Measurements from ENCODE around the gene LRCH1.

DNA sequence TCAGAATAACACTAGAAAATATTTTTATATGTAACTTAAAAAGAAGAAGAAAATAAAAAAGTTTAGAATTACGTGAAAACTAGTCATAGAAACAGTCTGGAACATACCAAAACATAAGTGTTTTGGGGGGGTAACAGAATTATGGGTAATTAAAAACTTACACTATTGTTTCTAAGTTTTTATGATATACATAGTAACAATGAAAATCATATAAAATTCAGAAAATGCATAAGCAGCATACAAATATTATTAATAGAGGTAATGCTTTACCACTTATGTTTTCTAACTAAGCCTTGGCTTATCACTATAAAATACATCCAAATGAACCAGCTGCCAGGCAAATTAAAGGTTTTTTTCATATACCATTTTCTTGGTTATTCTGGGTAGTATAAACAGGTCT lies 229.1 kb downstream of the LRCH1 start:
- TF ChIP-seq, protein P1, sequence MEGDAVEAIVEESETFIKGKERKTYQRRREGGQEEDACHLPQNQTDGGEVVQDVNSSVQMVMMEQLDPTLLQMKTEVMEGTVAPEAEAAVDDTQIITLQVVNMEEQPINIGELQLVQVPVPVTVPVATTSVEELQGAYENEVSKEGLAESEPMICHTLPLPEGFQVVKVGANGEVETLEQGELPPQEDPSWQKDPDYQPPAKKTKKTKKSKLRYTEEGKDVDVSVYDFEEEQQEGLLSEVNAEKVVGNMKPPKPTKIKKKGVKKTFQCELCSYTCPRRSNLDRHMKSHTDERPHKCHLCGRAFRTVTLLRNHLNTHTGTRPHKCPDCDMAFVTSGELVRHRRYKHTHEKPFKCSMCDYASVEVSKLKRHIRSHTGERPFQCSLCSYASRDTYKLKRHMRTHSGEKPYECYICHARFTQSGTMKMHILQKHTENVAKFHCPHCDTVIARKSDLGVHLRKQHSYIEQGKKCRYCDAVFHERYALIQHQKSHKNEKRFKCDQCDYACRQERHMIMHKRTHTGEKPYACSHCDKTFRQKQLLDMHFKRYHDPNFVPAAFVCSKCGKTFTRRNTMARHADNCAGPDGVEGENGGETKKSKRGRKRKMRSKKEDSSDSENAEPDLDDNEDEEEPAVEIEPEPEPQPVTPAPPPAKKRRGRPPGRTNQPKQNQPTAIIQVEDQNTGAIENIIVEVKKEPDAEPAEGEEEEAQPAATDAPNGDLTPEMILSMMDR (IDR thresholded peaks at IDR 0.05) = no peak
- TF ChIP-seq POLR2A (IDR thresholded peaks at IDR 0.05) = no peak

Data from lower leg skin (tissue), 3 donors.